ENCODE measurements around the gene SLC7A6. TPM values are rescaled to one million over a fixed set of nuclear protein-coding genes. Genes with fewer than 3 reads are reported as not detected.

Gene SLC7A6
- total and polyA plus RNA-seq, 2 of the 13 experiments (the other 11 are each of a cell fraction or from before 2014, with no cell fraction given), result 35.8 to 70.8 TPM

GRCh38 chr16:68281368-68282063 lies 17.2 kb downstream of the SLC7A6 start:
- CTCF ChIA-PET (ENCODE audit: low intra/inter-chr PET ratio, low total read pairs), result interaction anchor here (0.8 to 1.5 kb wide), 2 partner anchors 20 to 48 kb away, joined by 3 to 4 read pairs; no protein-coding TSS in a partner anchor
- in situ Hi-C loops (cut with HindIII; ENCODE audit: extremely low pct_ligation_motif_present, low pct_unique_long_range_greater_than_20kb) (no loop called here), intact Hi-C loops (cut with micrococcal nuclease; ENCODE audit: unreplicated experiment) (loop anchor here (1.0 kb wide), 3 partner anchors 16 to 47 kb away; no protein-coding TSS in a partner anchor)
- WGBS (ENCODE audit: low lambda C conversion rate), result 14% methylated on average over 4 of the region's 4 CpGs
- ATAC-seq, result peak; percentile 97
- POLR2A ChIA-PET, result interaction anchor here (0.9 to 3.9 kb wide), 15 partner anchors 9 to 201 kb away, joined by 3 to 59 read pairs (median 4); partner anchors contain the start of genes ESRP2, PRMT7, SLC7A6 and SLC7A6OS
- no peak overlapping the region for H2AFZ ChIP-seq (ENCODE audit: low read length)
- DNase-seq (ENCODE audit: low spot score), result peak; percentile 97
- peaks cover 7 to 35% of the 10 kb centered on the region in 2 experiments; a peak in 4 of 5 replicates for H3K36me3 ChIP-seq (replicated peaks in 1 of 2; ENCODE audit: control insufficient read depth in 1 of 2, insufficient read depth in 2 of 2, low read length in 2 of 2)
- peak overlapping the region; percentile 81 for H3K27ac ChIP-seq (ENCODE audit: extremely low read length, insufficient read depth, low read length)
- H3K9me3 ChIP-seq (ENCODE audit: low read length), result no peaks in the 10 kb centered on the region
- peaks cover 78% of the 10 kb centered on the region for H3K4me1 ChIP-seq (ENCODE audit: insufficient read depth, low read length)
- H4K20me1 ChIP-seq (ENCODE audit: insufficient read depth, low read length), result no peaks in the 10 kb centered on the region
- peak overlapping the region in 1 of 3 experiments; percentile 26; a peak in 1 of 6 replicates for H3K4me3 ChIP-seq (replicated peaks in 1 of 3; ENCODE audit: insufficient read depth in 1 of 3, low read depth in 2 of 3, low read length in 3 of 3)
- peaks cover 41% of the 10 kb centered on the region for H3K79me2 ChIP-seq (ENCODE audit: insufficient read depth, low read length)
- peak overlapping the region; percentile 51 for H3K9ac ChIP-seq (ENCODE audit: insufficient read depth, low read depth, low read length)
- FAIRE-seq, result peak; percentile 98
- no peaks in the 10 kb centered on the region for H3K27me3 ChIP-seq (ENCODE audit: control insufficient read depth in 1 of 2, insufficient read depth in 2 of 2, low read length in 2 of 2)
- H3K4me2 ChIP-seq (ENCODE audit: low read depth, low read length), result peak overlapping the region; percentile 66
- no TSS peak for BruUV-seq (replicated peaks)
- TF ChIP-seq SMARCC2 (IDR thresholded peaks at IDR 0.05), result no peak
- TF ChIP-seq TBX2 (CRISPR knock-in tag; IDR thresholded peaks at IDR 0.05; ENCODE audit: borderline replicate concordance), result peak; percentile 98
- TF ChIP-seq GTF2F1 (IDR thresholded peaks at IDR 0.05; ENCODE audit: low read length), result no peak
- peak; percentile 88 for TF ChIP-seq BORCS8-MEF2B (CRISPR knock-in tag; IDR thresholded peaks at IDR 0.05)
- TF ChIP-seq REST (IDR thresholded peaks at IDR 0.05; ENCODE audit: borderline replicate concordance in 1 of 2, low read depth in 1 of 2, low read length in 2 of 2), result peak in 1 of 2 experiments; percentile 52; a peak in 1 of 4 replicates
- peak; percentile 77; the same call in 1 of the 2 replicates for TF ChIP-seq MEIS2 (CRISPR knock-in tag; IDR thresholded peaks at IDR 0.05)
- 0 out of 2 replicates have a peak, but pooled peaks have one; percentile 63 for TF ChIP-seq ZNF501 (CRISPR knock-in tag; IDR thresholded peaks at IDR 0.05)
- TF ChIP-seq ZNF607 (CRISPR knock-in tag; IDR thresholded peaks at IDR 0.05; ENCODE audit: borderline replicate concordance), result peak; percentile 63; the same call in 1 of the 2 replicates
- peak; percentile 44; the same call in 1 of the 2 replicates for TF ChIP-seq BRF2 (CRISPR knock-in tag; IDR thresholded peaks at IDR 0.05)
- TF ChIP-seq TEAD2 (CRISPR knock-in tag; IDR thresholded peaks at IDR 0.05), result no peak
- peak; percentile 82 for TF ChIP-seq MIXL1 (CRISPR knock-in tag; IDR thresholded peaks at IDR 0.05)
- TF ChIP-seq HHEX (CRISPR knock-in tag; IDR thresholded peaks at IDR 0.05), result peak; percentile 91
- TF ChIP-seq MEF2D (CRISPR knock-in tag; IDR thresholded peaks at IDR 0.05), result peak; percentile 60; the same call in 1 of the 2 replicates
- TF ChIP-seq NONO (IDR thresholded peaks at IDR 0.05), result no peak
- peak; percentile 90 for TF ChIP-seq NONO (CRISPR knock-in tag; conservative IDR thresholded peaks at IDR 0.05)
- TF ChIP-seq ZNF10 (CRISPR knock-in tag; IDR thresholded peaks at IDR 0.05; ENCODE audit: borderline replicate concordance, low read depth), result no peak
- peak; percentile 43; the same call in 1 of the 2 replicates for TF ChIP-seq ZNF510 (CRISPR knock-in tag; IDR thresholded peaks at IDR 0.05; ENCODE audit: low read depth)
- peak; percentile 88 for TF ChIP-seq FOXK1 (CRISPR knock-in tag; IDR thresholded peaks at IDR 0.05; ENCODE audit: borderline replicate concordance, low read depth)
